DMS53 treated with DMSO at 0.1 percent for 48 hours (cell line): ENCODE data around the gene TMC6.
"Not testable (repeated sequence)": the region's sequence is repeated elsewhere in the genome, so short reads cannot be mapped to it uniquely, and the experiment has no call there.

ENCODE experiments used
- DNase-seq: peaks from one replicate; lab custom pipeline; 2025; ENCODE audit not compliant: unreplicated experiment; lab: John Stamatoyannopoulos, UW

Gene TMC6

DNA sequence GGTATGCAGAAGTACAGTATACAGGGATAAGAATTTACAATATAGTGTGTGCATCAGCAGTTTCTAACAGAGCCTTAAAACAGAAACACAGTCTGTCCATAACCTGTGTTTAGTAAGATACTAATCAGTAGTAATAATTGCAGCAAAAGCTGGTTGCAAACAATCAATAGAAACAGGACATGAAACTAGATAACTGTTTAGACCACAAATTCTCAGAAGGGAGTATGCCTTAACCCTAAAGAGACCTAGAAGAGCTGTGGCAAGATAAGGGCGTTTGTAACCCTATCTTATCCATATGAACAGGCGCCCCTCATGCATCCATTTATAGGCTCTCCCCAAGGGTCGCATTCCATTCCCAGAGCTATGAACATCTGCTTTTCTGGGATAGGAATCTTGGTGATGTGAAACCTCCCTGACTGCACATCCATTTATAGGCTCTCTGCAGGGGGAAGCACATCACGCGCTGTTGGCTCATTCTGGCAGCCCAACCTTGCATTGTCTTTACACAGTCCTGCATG lies 46.1 kb downstream of the TMC6 start:
- DNase-seq, result not testable (repeated sequence)

DNA sequence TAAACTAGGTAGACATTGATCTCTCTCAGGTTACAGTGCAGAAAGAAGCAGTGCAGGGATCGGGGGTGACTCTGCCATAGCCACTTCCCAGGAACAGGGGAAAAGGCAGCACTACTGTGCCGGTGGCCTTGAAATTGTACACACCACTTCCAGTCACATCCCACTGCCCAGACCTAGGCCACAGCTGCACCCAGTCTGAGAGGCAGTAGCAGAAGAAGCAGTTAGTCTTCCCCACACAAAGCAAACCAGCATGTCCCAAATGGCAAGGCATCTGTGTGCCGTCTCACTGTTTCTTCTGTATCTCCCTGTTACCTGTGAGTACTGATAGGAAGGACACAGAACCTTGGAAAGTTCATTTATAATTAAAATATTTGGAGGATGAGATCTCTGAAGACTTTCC lies 47.0 kb downstream of the TMC6 start:
- DNase-seq, result no peak

DNA sequence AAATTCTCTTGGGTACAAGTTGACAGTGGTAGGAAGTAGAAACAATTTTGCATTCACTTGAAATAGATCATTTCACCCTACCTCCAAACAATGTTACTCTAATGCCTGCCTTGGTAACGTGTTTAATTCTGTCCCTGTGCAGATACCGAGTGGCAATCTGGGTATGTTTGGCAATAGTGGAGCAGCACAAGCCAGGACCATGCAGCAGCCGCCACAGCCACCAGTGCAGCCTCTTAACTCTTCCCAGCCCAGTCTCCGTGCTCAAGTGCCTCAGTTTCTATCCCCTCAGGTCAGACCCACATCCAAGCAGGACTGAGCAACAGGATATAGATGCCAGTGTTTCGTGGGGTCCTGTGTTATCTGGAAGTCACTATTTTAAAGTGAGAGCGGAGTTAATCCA lies 49.3 kb downstream of the TMC6 start:
- no peak for DNase-seq

DNA sequence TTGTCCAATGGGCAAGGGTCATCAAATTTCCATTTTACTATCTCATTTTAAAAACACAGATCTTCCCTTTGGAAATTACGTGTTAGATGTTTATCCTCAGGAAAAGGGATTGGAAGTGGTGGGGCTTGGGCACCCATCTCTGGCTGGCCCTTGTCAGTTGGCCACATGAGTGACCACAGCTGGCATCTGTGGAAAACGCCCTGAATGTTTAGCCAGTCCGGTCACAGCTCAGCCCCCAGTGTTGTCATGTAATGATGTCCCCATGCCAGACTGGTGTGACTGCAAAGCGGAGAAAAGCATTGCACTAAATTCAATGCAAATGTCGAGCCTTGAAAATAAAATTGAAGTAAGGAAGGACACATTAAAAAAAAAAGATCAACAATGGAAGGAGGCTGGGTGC lies 53.0 kb downstream of the TMC6 start:
- no peak for DNase-seq

DNA sequence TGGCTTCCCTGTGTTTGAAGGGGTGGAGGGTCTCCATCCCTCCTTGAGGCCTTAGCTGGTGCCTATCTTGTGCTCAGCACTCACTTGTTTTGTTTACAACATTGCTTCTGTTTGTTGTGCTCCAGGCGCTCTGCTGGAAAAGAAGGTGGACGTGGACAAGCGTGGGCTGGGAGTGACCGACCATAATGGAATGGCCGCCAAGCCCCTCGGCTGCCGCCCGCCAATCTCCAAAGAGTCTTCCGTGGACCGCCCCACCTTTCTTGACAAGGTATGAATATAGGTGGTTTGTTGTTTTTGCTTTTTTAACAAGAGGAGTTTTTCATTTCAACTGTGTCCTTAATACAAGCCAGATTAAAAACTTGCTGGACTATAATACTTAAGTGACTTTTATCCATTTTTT lies 53.5 kb downstream of the TMC6 start:
- DNase-seq, result no peak

DNA sequence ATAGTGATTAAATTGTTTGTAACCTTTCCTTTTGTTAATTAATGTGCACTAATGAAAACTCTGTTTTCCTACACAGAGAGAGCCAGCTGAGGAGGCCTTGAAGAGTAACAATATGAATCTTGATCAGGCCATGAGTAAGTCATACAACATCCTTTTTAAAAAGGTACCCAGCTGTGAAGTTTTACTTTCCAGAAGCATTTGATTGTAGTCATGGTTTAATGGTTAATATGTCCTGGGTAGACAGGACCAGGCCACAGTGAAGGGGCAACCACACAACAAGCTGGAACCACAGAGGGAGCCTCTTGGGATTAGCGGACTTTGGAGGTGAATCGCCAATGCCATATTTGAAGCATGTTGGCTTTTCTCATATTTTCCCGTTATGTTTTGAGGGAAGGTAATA lies 55.6 kb downstream of the TMC6 start:
- no peak for DNase-seq

DNA sequence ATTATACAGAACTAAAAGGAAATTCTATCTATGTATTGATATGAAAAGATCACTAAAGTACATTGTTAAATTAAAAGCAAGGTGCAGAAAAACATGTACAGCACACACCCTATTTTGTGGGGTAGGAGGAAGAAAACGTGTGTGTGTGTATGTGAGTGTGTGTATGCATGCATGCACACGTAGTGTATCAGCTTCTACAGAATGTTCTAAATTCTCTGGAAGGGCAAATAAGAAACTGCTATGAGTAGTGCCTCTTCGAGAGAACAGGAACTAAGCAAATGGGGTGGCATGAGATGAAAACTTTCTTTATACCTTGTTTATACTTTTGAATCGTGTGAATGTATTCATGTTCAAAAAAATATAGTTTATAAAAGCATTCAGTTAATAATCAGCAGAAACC lies 58.9 kb downstream of the TMC6 start:
- no peak for DNase-seq

DNA sequence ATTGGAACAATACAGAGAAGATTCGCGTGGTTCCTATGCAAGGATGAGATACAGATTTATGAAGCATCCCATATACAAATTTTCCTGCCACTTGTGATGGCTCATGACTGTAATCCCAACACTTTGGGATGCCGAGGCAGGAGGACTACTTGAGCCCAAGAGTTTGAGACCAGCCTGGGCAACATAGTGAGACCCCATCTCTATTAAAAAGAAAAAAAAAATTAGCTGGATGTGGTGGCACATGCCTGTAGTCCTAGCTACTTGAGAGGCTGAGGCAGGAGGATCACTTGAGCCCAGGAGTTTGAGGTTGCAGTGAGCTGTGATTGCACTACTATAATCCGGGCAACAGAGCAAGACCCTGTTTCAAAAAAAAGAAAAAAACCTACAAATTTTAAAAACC lies 61.6 kb downstream of the TMC6 start:
- DNase-seq, result not testable (repeated sequence)

DNA sequence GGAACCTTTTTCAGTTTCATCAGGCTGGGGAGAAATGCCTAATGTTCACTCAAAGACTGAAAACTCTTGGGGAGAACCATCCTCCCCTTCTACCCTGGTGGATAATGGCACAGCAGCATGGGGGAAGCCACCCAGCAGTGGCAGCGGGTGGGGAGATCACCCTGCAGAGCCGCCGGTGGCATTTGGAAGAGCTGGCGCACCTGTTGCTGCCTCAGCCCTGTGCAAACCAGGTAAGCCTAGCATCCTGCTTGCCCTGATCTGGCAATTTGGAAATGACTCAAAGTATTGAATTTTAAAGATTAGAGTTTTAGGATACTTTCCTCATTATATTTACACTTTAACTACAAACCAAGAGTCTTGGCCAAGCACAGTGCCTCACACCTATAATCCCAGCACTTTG lies 63.8 kb downstream of the TMC6 start:
- no peak for DNase-seq

DNA sequence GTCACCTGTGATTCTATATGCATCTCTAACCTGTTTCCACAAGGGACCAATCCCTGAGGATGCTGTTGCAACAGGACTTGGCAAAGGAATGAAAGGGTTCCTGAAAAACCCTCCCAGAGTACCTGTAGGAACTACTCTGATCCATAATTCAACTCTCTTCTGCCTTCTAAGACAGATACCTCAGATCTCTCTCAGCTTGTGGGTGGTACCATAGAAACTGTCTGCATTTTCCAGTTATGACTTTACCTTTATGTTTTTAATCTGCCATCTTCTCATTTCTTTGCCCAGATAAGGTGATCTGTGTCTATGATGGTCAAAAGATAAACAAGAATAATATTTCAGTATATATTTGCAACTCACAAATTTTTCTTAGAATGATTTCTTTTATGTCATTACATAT lies 65.1 kb downstream of the TMC6 start:
- DNase-seq, result no peak

DNA sequence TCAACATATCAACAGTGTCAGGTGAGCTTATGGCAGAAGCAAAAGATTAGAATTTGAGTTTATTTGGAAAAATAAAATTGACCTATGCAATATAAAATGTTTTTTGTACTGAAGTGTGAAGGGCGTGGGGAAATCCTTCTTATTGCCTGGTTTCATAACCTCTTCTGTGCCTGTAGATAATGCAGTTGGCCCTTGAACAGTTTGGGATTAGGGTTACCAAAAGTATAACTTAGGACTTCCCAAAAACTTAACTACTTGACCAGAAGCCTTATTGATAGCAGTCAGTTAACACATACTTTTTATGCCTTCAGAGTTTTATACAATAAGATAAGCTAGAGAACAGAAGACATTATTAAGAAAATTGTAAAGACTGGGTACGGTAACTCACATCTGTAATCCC lies 66.0 kb downstream of the TMC6 start:
- DNase-seq, result no peak
